Mammary epithelial cell (primary cell): ENCODE results near the gene FAM210B.

ENCODE experiments used
- CTCF ChIP-seq, 2 donors: IDR thresholded peaks in 1 of 2; conservative IDR thresholded peaks in 1 of 2; 2 replicates each; pipeline ENCODE4 v1.5.1; 2011 to 2012; ENCODE audit warnings: inconsistent platforms in 2 of 2, low read length in 2 of 2, mild to moderate bottlenecking in 2 of 2, control low read depth in 1 of 2, low read depth in 1 of 2; ENCODE audit not compliant: insufficient read depth in 1 of 2; ENCODE audit errors: extremely low read depth in 1 of 2
- EZH2 ChIP-seq: IDR thresholded peaks from 2 replicates; pipeline ENCODE4 v1.6.1; 2012; ENCODE audit warnings: low read length, inconsistent platforms, borderline replicate concordance

- TF ChIP-seq CTCF (conservative IDR thresholded peaks at IDR 0.05 in 1 of 2, IDR thresholded peaks at IDR 0.05 in 1 of 2; ENCODE audit: extremely low read depth in 1 of 2, insufficient read depth in 1 of 2, low read depth in 1 of 2, low read length in 2 of 2) (no peak), EZH2 (no peak)
These were observed 22.7 kb downstream of the FAM210B start for GRCh38 chr20:56381501-56381900.
